T-helper 2 cell treated with Interferon-gamma antibody and Interleukin-4, amounts not matched to agents 100 ng/mL and 5 ng/mL, for 36 hours (primary cell): Measurements from ENCODE around the gene PRR14L. TPM values are rescaled to one million over a fixed set of nuclear protein-coding genes. Genes with fewer than 3 reads are reported as not detected.
"Not testable (repeated sequence)": the region's sequence is repeated elsewhere in the genome, so short reads cannot be mapped to it uniquely, and the experiment has no call there.

Source experiments
- intact Hi-C: fragments of 100-400 bp; cut with micrococcal nuclease; formaldehyde crosslinking; loops from one replicate; pipeline ENCODE4 v1.15.1; 2023
- total RNA-seq: library from RNA; stranded (reverse); gene quantifications from 2 replicates; pipeline ENCODE4 v1.2.3, GENCODE V29; 2022

Gene PRR14L
- total RNA-seq = 65.6 and 65.9 TPM in 2 replicates

- intact Hi-C loops = loop anchor here (1.0 to 5.0 kb wide), 8 partner anchors 73 to 403 kb away; partner anchors contain the start of genes DRG1, PATZ1, PISD and SFI1
These were observed at the start of gene PRR14L for GRCh38 chr22:31749636-31750364. Gene PRR14L, minus strand, starts transcription at chr22:31750132. Its CDS starts 11,272 bp downstream, at chr22:31738860.

- intact Hi-C loops = not testable (repeated sequence)
These were observed 49.4 kb upstream of the PRR14L start for GRCh38 chr22:31799358-31799757.

- intact Hi-C loops = no loop called here
These were observed 40.3 kb upstream of the PRR14L start for GRCh38 chr22:31790240-31790639.

GRCh38 chr22:31789803-31790202 lies 39.9 kb upstream of the PRR14L start:
- intact Hi-C loops = no loop called here

- intact Hi-C loops = no loop called here
These were observed 26.3 kb upstream of the PRR14L start for GRCh38 chr22:31776231-31776630.

- intact Hi-C loops = no loop called here
These were observed 23.5 kb upstream of the PRR14L start for GRCh38 chr22:31773416-31773815.

- intact Hi-C loops = no loop called here
These were observed 18.6 kb upstream of the PRR14L start for GRCh38 chr22:31768422-31769059.

GRCh38 chr22:31764785-31765184 lies 14.9 kb upstream of the PRR14L start:
- intact Hi-C loops = no loop called here

- intact Hi-C loops = not testable (repeated sequence)
These were observed 8.9 kb upstream of the PRR14L start for GRCh38 chr22:31758860-31759259.

- intact Hi-C loops = no loop called here
These were observed 7.3 kb upstream of the PRR14L start for GRCh38 chr22:31757265-31757664.

GRCh38 chr22:31754813-31755212 lies 4.9 kb upstream of the PRR14L start:
- intact Hi-C loops = loop anchor here (1.0 to 5.0 kb wide), 3 partner anchors 79 to 382 kb away; partner anchors contain the start of gene SFI1

GRCh38 chr22:31753634-31754501 lies 3.9 kb upstream of the PRR14L start, which contains the start of gene DEPDC5:
Gene DEPDC5, plus strand, starts transcription at chr22:31754019. Its CDS starts 903 bp downstream, at chr22:31754922.
- intact Hi-C loops = loop anchor here (1.0 to 5.0 kb wide), 3 partner anchors 78 to 383 kb away; partner anchors contain the start of gene SFI1

GRCh38 chr22:31753005-31753633 lies 3.2 kb upstream of the PRR14L start:
- intact Hi-C loops = loop anchor here (5.0 kb wide), 2 partner anchors 256 to 384 kb away; partner anchors contain the start of gene SFI1

- intact Hi-C loops = loop anchor here (5.0 kb wide), 2 partner anchors 255 to 385 kb away; partner anchors contain the start of gene SFI1
These were observed 2.3 kb upstream of the PRR14L start for GRCh38 chr22:31752096-31752847.

- intact Hi-C loops = loop anchor here (1.0 to 5.0 kb wide), 8 partner anchors 74 to 404 kb away; partner anchors contain the start of genes DRG1, PATZ1, PISD and SFI1
These were observed 693 bp upstream of the PRR14L start for GRCh38 chr22:31750365-31751284.

GRCh38 chr22:31748490-31748889 lies 1.4 kb downstream of the PRR14L start:
- intact Hi-C loops = no loop called here

- intact Hi-C loops = no loop called here
These were observed 2.5 kb downstream of the PRR14L start for GRCh38 chr22:31747441-31747840.

GRCh38 chr22:31743871-31744270 lies 6.1 kb downstream of the PRR14L start:
- intact Hi-C loops = no loop called here

GRCh38 chr22:31742682-31743081 lies 7.2 kb downstream of the PRR14L start:
- intact Hi-C loops = no loop called here
